ENCODE results near the gene BHMT2. TPM values are rescaled to one million over a fixed set of nuclear protein-coding genes. Genes with fewer than 3 reads are reported as not detected.

The BHMT2 gene
- total RNA-seq, 4 donors from 2014 or later: 20.8 to 37.2 (median 25.0) TPM

- TF ChIP-seq CTCF (IDR thresholded peaks at IDR 0.05): no peak
- ATAC-seq (ENCODE audit: low FRiP score) (no peak), DNase-seq (ENCODE audit: low spot score) (no peak)
These were observed 12.7 kb upstream of the BHMT2 start for GRCh38 chr5:79056847-79057246.

- DNase-seq (ENCODE audit: low spot score) (no peak), ATAC-seq (ENCODE audit: low FRiP score) (no peak)
- no peak for TF ChIP-seq CTCF (IDR thresholded peaks at IDR 0.05)
These were observed 9.9 kb upstream of the BHMT2 start for GRCh38 chr5:79059674-79060073.

- no peak for TF ChIP-seq CTCF (IDR thresholded peaks at IDR 0.05)
- ATAC-seq (ENCODE audit: low FRiP score): no peak
- DNase-seq (ENCODE audit: low spot score): no peak
These were observed 7.1 kb upstream of the BHMT2 start for GRCh38 chr5:79062436-79062835.

- no peak for TF ChIP-seq CTCF (IDR thresholded peaks at IDR 0.05)
- ATAC-seq (ENCODE audit: low FRiP score) (peak; percentile 22), DNase-seq (ENCODE audit: low spot score) (no peak)
These were observed 742 bp downstream of the BHMT2 start for GRCh38 chr5:79070350-79070667.

GRCh38 chr5:79074641-79075040 is 5.1 kb downstream of the BHMT2 start:
- ATAC-seq (ENCODE audit: low FRiP score) (no peak), DNase-seq (ENCODE audit: low spot score) (no peak)
- TF ChIP-seq CTCF (IDR thresholded peaks at IDR 0.05): no peak

- DNase-seq (ENCODE audit: low spot score) (no peak), ATAC-seq (ENCODE audit: low FRiP score) (no peak)
- no peak for TF ChIP-seq CTCF (IDR thresholded peaks at IDR 0.05)
These were observed 6.3 kb downstream of the BHMT2 start for GRCh38 chr5:79075646-79076426.

GRCh38 chr5:79076819-79077218 is 7.3 kb downstream of the BHMT2 start:
- DNase-seq (ENCODE audit: low spot score) (no peak), ATAC-seq (ENCODE audit: low FRiP score) (no peak)
- no peak for TF ChIP-seq CTCF (IDR thresholded peaks at IDR 0.05)

Data from omental fat pad (tissue), 4 donors.